Caco-2 (cell line): ENCODE measurements around the gene FDXACB1. TPM values are rescaled to one million over a fixed set of nuclear protein-coding genes. Genes with fewer than 3 reads are reported as not detected.
A peak's percentile ranks its signal among the peaks of the same experiment; 100 is the strongest.

Experiments used
- BruUV-seq: library from RNA; stranded (reverse); fragments of 400-500 nt; replicated peaks from 2 replicates; lab custom pipeline; 2021; lab: Mats Ljungman, UMichigan
- CTCF ChIA-PET: fragments of 300-600 bp; sonication (Branson Sonifier 250); formaldehyde crosslinking; loops from one replicate; lab custom pipeline; 2022; ENCODE audit warnings: antibody characterized with exemption; lab: Charles Lee
- POLR2A ChIA-PET: fragments of 300-600 bp; sonication (Branson Sonifier 250); formaldehyde crosslinking; loops from one replicate; lab custom pipeline; 2022; ENCODE audit warnings: antibody characterized with exemption; lab: Charles Lee
- DNase-seq, 2 experiments: peaks; one replicate each; pipeline versions ENCODE4 v3.0.0 to v3.0.0-alpha.2; 2020 to 2022
- H3K27me3 ChIP-seq: replicated peaks from 2 replicates; pipeline ENCODE4 v1.6.0; 2011; ENCODE audit warnings: low read length; ENCODE audit not compliant: control insufficient read depth, insufficient read depth
- H3K36me3 ChIP-seq: 2 replicates; pipeline ENCODE4 v1.5.1; 2011; ENCODE audit warnings: low read length; ENCODE audit not compliant: control insufficient read depth, insufficient read depth
- H3K4me1 ChIP-seq: fragments of 250-450 bp; sonication (Bioruptor Pico); 2 replicates; pipeline ENCODE4 v1.5.1; 2020; ENCODE audit warnings: mild to moderate bottlenecking
- H3K4me3 ChIP-seq: 2 replicates; pipeline ENCODE4 v1.5.1; 2011; ENCODE audit warnings: low read depth, mild to moderate bottlenecking, control low read depth, low read length
- H3K9me3 ChIP-seq: fragments of 250-450 bp; sonication (Bioruptor Pico); 2 replicates; pipeline ENCODE4 v1.5.1; 2020; ENCODE audit warnings: mild to moderate bottlenecking, moderate library complexity
- H3K27ac Mint-ChIP-seq: one replicate; pipeline ENCODE4 v1.8.0; 2022; ENCODE audit warnings: mixed read lengths; ENCODE audit not compliant: unreplicated experiment
- H3K27me3 Mint-ChIP-seq: one replicate; pipeline ENCODE4 v1.8.0; 2022; ENCODE audit warnings: mixed read lengths; ENCODE audit not compliant: insufficient read depth, unreplicated experiment
- H3K36me3 Mint-ChIP-seq: one replicate; pipeline ENCODE4 v1.8.0; 2022; ENCODE audit warnings: mild to moderate bottlenecking, mixed read lengths; ENCODE audit not compliant: insufficient read depth, unreplicated experiment
- H3K4me1 Mint-ChIP-seq: one replicate; pipeline ENCODE4 v1.8.0; 2022; ENCODE audit warnings: low read depth, mixed read lengths; ENCODE audit not compliant: unreplicated experiment
- H3K4me3 Mint-ChIP-seq: one replicate; pipeline ENCODE4 v1.8.0; 2022; ENCODE audit warnings: mild to moderate bottlenecking, moderate library complexity, mixed read lengths; ENCODE audit not compliant: unreplicated experiment
- H3K9me3 Mint-ChIP-seq: one replicate; pipeline ENCODE4 v1.8.0; 2022; ENCODE audit warnings: mixed read lengths; ENCODE audit not compliant: unreplicated experiment
- intact Hi-C: fragments of 100-400 bp; cut with micrococcal nuclease; formaldehyde crosslinking; loops from one replicate; pipeline ENCODE4 v1.10.0; 2022; ENCODE audit not compliant: unreplicated experiment
- total RNA-seq: library from RNA; stranded (reverse); gene quantifications from 2 replicates; pipeline ENCODE4 v1.2.3, GENCODE V29; 2022
- TF ChIP-seq, protein P1 (sequence below), 2 experiments: fragments of 200-600 bp in 1 of 2; IDR thresholded peaks; 1 replicate in 1 of 2; 2 replicates in 1 of 2; pipeline versions ENCODE4 v1.5.1 to v1.8.0; 2011 to 2022; ENCODE audit warnings: antibody characterized with exemption in 1 of 2, control low read depth in 1 of 2, inconsistent platforms in 1 of 2, low read depth in 1 of 2, low read length in 1 of 2, mild to moderate bottlenecking in 1 of 2, moderate library complexity in 1 of 2; ENCODE audit not compliant: insufficient read depth in 1 of 2, severe bottlenecking in 1 of 2, unreplicated experiment in 1 of 2

FDXACB1 gene
- total RNA-seq, 1 experiment from 2014 or later = 4.7 TPM

DNA sequence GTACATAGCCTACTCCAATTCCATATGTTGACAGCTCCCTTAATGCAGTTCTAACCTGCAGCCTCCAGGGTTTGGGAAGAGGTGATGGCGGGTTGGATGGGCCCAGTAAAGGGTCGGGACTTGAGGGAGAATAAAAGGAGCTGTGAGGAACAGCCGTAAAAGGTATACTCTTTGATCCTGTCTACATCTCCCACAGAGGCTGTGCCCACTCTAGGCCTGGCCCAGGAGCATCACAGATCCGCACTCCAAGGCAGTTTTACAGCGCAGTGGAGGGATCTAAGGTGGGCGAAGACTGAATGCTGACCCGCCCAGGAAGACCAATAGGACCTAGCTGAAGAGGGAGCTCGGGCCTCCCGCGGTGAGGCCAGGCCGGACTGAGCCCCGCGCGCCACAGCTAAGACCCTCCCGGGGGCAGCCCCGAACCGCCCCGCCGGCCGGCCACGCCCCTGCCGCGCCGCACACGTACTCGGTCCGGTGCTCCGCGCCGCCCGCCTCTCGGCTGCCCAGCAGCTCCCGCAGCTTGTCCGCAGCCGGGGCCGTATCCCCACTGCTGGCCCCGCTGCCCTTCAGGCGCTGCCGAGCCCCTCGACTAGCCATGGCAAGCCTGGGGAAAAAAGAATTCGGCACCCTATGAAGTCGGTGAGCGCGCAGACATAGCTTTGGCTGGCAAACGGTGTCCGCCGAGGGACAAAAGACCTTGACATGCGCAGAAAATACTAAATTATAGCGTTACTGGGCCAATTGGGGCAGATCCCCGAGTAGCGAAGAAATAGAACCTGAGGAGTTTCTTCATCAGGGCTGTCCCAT, 7.9 kb downstream of the FDXACB1 start, which contains the start of gene ALG9:
TSS of gene ALG9 (minus strand) at position 696 of the 807 bp plus-strand sequence. CDS start at position 597, 99 bp downstream.
- H3K4me3 Mint-ChIP-seq = peak within 1 kb of the TSS; percentile 91
- intact Hi-C loops = loop anchor here (1.0 to 2.0 kb wide), 3 partner anchors 8 to 56 kb away; partner anchors contain the start of genes C11orf52, CFAP68 and FDXACB1
- TF ChIP-seq, protein P1, sequence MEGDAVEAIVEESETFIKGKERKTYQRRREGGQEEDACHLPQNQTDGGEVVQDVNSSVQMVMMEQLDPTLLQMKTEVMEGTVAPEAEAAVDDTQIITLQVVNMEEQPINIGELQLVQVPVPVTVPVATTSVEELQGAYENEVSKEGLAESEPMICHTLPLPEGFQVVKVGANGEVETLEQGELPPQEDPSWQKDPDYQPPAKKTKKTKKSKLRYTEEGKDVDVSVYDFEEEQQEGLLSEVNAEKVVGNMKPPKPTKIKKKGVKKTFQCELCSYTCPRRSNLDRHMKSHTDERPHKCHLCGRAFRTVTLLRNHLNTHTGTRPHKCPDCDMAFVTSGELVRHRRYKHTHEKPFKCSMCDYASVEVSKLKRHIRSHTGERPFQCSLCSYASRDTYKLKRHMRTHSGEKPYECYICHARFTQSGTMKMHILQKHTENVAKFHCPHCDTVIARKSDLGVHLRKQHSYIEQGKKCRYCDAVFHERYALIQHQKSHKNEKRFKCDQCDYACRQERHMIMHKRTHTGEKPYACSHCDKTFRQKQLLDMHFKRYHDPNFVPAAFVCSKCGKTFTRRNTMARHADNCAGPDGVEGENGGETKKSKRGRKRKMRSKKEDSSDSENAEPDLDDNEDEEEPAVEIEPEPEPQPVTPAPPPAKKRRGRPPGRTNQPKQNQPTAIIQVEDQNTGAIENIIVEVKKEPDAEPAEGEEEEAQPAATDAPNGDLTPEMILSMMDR (IDR thresholded peaks at IDR 0.05; ENCODE audit: insufficient read depth in 1 of 2, low read depth in 1 of 2, low read length in 1 of 2, severe bottlenecking in 1 of 2, unreplicated experiment in 1 of 2) = peak; percentile 55 to 63
- H3K36me3 ChIP-seq = no peaks in the 10 kb centered on the region
- H3K4me1 Mint-ChIP-seq = peaks cover 16% of the 10 kb centered on the region
- TSS peak; percentile 46 for BruUV-seq
- H3K4me3 ChIP-seq = peak within 1 kb of the TSS; percentile 94
- H3K27ac Mint-ChIP-seq = peak within 1 kb of the TSS; percentile 53
- no peaks in the 10 kb centered on the region for H3K9me3 Mint-ChIP-seq
- POLR2A ChIA-PET = interaction anchor here (1.6 to 2.2 kb wide), 3 partner anchors 48 to 105 kb away, joined by 7 to 13 read pairs (median 9); partner anchors contain the start of genes C11orf52 and PPP2R1B
- peaks cover 38% of the 10 kb centered on the region for H3K36me3 Mint-ChIP-seq
- 0 out of 2 replicates have a peak, but pooled peaks cover 3% of the 10 kb centered on the region for H3K4me1 ChIP-seq
- no peaks in the 10 kb centered on the region for H3K27me3 Mint-ChIP-seq
- peak; percentile 89 to 94 for DNase-seq
- no peaks in the 10 kb centered on the region for H3K9me3 ChIP-seq
- CTCF ChIA-PET = interaction anchor here (0.6 to 2.6 kb wide), 19 partner anchors 9 to 321 kb away, joined by 3 to 31 read pairs (median 5); partner anchors contain the start of genes C11orf52 and PPP2R1B
- H3K27me3 ChIP-seq = no peaks in the 10 kb centered on the region

DNA sequence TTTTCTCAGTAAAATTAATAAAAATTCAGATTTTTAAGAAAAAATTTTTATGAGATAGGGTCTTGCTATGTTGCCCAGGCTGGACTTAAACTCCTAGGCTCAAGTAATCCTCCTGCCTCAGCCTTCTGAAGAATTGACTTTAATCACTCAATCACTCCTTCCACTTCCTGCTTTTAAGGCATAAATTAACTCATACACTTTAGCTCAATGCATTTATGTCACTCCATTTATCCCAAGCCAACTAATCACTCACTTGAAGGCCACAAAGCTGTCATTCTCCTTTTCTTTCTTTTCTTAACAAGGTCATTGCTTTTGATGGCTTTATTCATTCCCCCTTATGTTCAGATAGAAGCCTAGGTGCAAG, 8.5 kb downstream of the FDXACB1 start:
- intact Hi-C loops = loop anchor here (2.0 kb wide), 2 partner anchors 48 to 56 kb away; partner anchors contain the start of gene C11orf52
- CTCF ChIA-PET = interaction anchor here (0.6 to 2.6 kb wide), 16 partner anchors 10 to 320 kb away, joined by 3 to 31 read pairs (median 5); partner anchors contain the start of genes C11orf52 and PPP2R1B

More for the DNA sequence above, 8.5 kb downstream of the FDXACB1 start:
- no peaks in the 10 kb centered on the region for H3K27me3 Mint-ChIP-seq
- peak overlapping the region; percentile 94 for H3K4me3 ChIP-seq
- no TSS peak for BruUV-seq
- H3K9me3 ChIP-seq = no peaks in the 10 kb centered on the region
- POLR2A ChIA-PET = interaction anchor here (1.6 to 2.2 kb wide), 3 partner anchors 48 to 104 kb away, joined by 7 to 13 read pairs (median 9); partner anchors contain the start of genes C11orf52 and PPP2R1B
- peak overlapping the region; percentile 53 for H3K27ac Mint-ChIP-seq
- peaks cover 16% of the 10 kb centered on the region for H3K4me1 Mint-ChIP-seq
- DNase-seq = no peak
- H3K27me3 ChIP-seq = no peaks in the 10 kb centered on the region
- H3K4me1 ChIP-seq = 0 out of 2 replicates have a peak, but pooled peaks cover 3% of the 10 kb centered on the region
- peak overlapping the region; percentile 91 for H3K4me3 Mint-ChIP-seq
- H3K9me3 Mint-ChIP-seq = no peaks in the 10 kb centered on the region
- peaks cover 38% of the 10 kb centered on the region for H3K36me3 Mint-ChIP-seq
- TF ChIP-seq, protein P1 (IDR thresholded peaks at IDR 0.05; ENCODE audit: insufficient read depth in 1 of 2, low read depth in 1 of 2, low read length in 1 of 2, severe bottlenecking in 1 of 2, unreplicated experiment in 1 of 2) = no peak
- H3K36me3 ChIP-seq = no peaks in the 10 kb centered on the region
